Activated CD4-positive, alpha-beta T cell treated with anti-CD3 and anti-CD28 coated beads for 24 hours (primary cell): ENCODE measurements around the gene GLIPR2.
"Not testable (repeated sequence)": the region's sequence is repeated elsewhere in the genome, so short reads cannot be mapped to it uniquely, and the experiment has no call there.

Source experiments
- DNase-seq, 2 donors: peaks; one replicate each; pipeline ENCODE4 v3.0.0-alpha.2; 2020; ENCODE audit warnings: low read depth in 2 of 2

Gene GLIPR2

DNA sequence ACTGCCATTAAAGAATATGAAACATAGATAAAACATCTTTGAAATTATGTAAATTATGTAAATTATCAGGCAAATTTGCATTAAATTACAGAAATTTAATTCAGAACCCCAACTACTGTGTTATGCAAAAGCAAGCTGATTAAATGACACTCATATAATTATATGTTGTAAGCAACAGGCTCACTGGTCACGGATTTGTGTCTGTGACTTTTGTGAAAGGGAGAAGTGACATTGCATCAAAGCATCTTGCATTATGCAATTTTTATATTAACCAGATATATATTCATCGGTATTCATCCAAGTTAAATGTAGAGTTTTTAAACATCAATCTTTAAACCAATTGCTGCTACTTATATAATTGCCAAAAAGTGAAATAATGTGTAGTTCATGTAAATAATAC lies 13.0 kb upstream of the GLIPR2 start:
- DNase-seq, result no peak

DNA sequence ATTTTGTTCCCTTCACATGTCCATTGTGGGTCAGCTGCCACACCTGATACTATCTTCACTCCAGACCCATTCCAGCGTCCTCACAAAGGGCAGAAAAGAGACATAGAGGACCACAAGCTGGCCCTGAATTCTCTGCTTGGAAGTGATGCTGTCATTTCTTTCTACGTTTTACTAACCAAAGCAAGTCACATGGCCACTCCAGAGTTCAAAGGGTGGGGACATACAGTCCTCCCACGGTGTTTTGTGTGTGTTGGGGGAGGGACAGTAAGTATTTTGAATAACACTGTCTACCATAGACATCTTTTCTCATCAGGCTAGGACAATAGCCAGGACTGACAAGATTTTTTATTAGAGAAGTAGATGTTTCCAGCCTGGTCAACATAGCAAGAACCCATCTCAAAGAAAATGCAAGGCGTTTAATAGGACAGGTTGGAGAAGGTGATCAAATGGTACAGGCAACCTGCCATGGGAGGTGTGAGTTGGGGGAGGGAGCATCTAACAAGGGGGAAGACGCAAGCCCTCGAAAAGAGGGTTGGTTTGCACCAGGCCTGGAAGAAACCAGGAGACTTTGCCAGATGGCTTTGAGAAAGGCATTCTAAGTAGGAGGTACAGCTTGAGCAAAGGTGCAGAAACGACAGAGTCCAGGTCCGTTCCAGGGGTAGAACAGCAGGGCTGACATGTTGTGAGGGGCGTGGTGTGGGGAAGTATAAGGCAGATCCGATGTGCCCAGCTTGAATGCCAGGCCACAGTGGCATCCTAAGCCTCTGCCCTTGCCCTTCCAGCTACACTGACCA lies 11.3 kb upstream of the GLIPR2 start:
- DNase-seq, result no peak

GRCh38 chr9:36126016-36126730 lies 10.4 kb upstream of the GLIPR2 start:
- no peak for DNase-seq

- DNase-seq, result no peak
Measured at GRCh38 chr9:36127652-36128244, 8.8 kb upstream of the GLIPR2 start.

DNA sequence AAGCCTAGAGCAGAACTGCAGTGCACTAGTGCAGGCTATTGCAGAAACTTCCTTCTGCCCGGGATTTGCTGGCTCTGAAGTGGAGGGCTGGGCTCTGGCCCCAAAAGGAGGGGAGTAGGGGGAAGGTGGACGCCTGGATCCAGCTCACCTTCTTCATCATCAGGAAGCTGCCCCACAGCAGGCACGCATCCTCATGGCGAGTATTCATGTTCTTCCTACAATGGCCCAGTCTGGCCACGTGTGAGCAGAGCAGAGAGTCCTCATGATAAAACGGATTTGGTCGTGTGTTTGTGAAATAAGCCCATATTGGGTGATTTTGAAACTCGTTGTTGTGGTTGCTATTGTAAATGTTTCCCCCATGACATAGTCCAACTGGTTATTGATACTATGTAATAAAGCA lies 8.2 kb upstream of the GLIPR2 start:
- DNase-seq, result no peak

GRCh38 chr9:36129139-36129538 lies 7.4 kb upstream of the GLIPR2 start:
- DNase-seq, result no peak

GRCh38 chr9:36131666-36132065 lies 4.9 kb upstream of the GLIPR2 start:
- not testable (repeated sequence) for DNase-seq

- DNase-seq, result no peak
Measured at GRCh38 chr9:36132086-36132485, 4.4 kb upstream of the GLIPR2 start.

DNA sequence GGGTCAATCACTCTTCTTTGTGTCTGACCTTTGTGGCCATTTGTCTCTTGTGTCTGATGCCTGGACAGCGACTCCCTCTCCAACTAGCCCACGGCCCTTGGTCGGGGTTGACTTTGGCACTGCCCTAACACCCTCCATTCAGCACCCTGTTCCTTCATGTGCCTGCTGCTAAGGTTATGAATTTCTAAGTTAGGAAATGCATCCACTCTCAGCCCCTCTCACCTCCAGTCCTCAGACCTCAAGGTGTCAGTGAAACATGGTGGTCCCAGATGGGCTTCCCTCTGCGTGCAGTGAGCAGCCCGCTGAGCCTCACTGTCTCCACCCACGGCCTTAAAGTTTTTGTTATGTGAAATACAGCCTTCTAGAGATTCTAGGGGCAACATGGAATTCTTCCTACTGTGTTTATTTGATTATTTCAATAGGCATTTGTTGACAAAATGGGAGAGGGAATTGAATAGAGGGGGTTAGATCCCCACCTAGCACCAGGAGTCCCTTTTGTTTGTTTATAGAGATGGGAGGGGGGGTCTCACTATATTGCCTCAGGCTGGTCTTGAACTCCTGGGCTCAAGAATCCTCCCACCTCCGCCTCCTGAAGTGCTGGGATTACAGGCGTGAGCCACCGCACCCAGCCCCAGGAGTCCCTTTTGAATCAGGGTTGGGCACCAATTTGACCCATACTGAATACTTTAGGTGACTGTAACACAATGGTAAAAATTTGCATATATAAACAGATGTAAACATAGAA lies 1.6 kb upstream of the GLIPR2 start:
- DNase-seq, result no peak

- DNase-seq, result no peak
Measured at GRCh38 chr9:36135741-36136271, 727 bp upstream of the GLIPR2 start.

GRCh38 chr9:36136894-36137391 lies 410 bp downstream of the GLIPR2 start:
- no peak for DNase-seq

GRCh38 chr9:36137392-36138004 lies 965 bp downstream of the GLIPR2 start:
- no peak for DNase-seq

DNA sequence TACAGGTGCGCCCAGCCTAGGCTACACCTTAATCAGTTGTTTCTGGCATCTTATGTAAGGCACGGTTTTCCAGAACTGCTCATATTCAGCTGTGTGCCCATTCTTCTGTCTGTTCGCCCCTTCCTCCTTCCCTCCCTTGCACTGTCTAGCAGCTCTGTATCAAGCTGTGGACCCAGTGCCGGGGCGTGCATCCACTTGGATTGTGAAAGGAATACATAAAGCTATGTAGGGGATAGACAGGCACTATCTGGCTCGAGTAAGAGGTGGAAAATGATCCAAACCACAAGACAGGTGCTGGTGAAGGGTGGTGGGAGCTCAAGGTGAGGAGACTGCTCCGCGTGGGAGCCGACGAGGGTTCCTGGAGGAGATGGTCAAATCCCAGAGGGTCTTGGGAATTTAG lies 2.0 kb downstream of the GLIPR2 start:
- DNase-seq, result no peak

- DNase-seq, result no peak
Measured at GRCh38 chr9:36138901-36139300, 2.4 kb downstream of the GLIPR2 start.

DNA sequence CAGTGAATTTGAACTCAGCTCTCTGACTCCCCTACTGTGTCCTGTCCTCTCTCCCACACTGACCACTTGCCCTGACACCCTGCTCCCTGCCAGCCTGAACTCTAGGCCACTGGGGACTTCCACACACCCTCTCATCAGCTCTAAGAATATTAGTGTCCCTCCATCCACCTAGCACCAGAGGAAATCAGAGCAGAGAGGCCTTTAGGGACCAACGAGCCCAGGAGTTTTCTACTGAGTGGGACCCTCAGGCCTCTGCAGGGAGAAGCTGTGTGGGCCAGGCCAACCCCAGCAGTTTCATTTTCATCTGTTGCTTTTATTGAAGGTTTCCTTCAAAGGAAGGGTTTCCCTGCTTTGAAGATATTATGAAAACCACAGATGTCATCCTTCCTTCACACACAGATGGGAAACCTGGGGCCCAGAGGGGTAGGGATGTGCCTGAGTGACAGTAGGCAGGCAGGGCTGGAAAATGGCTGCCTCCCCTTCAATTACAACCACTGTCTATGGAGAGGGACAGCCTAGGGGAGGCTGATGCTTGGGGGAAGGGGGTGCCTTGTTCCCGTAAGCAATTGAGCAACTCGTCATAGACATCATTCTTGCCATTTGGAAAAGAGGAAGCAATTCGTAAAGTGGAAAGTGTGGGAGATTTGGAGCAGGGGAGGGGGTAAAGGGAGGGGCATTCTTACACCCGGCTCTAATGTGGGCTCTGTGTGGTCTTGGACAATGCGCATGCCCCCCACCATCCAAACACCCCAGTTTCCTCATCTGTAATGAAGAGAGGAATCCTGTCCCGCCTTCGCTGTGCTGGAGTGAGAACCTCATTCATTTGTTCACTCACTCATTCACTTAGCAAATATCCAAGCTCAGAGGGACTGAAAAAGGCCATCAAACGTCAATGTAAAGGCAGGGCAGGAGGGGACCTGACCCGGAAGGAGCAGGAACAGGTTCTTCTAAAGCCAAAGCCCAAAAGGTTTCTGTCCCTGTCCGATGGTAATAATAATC lies 3.9 kb downstream of the GLIPR2 start:
- DNase-seq, result peak in 1 of 2 donors; percentile 34

GRCh38 chr9:36141288-36141687 lies 4.8 kb downstream of the GLIPR2 start:
- no peak for DNase-seq

DNA sequence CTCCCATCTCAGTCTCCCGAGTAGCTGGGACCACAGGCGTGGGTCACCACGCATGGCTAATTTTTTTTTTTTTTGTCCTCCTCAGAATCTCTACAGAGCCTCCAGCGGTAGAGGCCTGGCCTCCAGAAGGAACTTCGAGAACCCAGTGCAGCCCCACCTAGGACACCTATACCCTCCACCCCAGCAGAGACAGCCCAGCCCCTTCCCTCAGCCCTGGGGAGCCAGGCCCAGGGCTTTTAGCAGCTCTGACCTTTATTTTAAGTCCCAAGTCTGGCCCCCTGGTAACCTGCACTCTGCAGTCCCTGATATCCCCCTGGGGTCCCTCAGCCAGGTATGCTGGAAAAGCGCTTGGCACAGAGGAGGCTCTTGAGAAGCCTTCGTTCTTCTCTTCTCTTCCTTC lies 5.2 kb downstream of the GLIPR2 start:
- no peak for DNase-seq

DNA sequence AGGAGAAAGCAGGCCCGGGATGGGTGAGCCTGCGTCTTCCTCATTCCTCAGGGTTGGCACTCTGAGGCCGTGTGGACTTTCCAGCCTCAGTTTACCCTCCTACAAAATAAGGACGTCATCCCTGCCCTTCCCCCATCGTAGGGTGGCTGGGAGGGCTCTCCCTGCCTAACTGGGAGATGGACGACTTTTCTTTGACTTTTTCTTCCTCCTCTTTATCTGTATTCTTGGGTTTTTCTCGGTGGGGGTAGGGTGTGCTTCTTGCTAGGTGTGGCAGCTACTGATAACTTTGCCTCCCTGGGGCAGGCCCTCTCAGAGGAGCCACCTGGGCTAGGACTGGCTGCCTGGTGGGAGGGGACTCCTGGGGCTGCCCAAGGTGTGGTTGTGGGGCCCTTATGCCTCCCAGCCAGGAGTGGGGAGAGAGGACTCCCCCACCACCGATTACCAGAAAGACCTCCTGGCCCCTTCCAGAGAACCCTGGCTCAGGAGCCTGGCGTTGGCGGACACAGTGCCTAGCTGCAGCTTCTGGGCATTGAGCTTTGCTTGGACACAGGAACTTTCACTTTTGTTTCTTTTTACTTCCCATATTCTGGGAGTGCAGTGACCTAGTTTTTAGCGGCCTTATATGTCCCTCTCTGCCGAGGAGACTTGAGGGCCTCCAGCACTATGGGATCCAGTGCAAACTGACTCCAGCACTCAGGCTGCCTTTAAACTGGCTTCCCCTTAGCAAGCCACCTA lies 6.1 kb downstream of the GLIPR2 start:
- no peak for DNase-seq

DNA sequence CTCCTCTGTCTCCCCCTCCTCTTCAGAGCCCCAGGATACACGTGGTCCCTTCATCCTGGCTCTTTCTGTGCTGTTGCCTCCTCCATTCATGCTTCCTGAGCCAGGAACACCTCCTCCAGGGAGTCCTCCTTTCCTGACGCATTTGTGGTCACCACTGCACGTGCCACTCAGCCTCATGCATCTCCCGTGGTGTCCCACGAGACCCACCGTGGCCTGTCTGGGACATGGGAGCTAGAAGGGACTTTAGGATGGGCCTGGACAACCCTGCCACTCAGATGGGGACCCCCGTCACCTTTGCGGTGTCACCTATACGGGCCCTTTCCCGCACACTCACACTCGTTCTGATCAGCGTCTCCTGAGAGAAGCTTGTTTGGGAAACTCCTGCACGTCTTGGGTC lies 6.7 kb downstream of the GLIPR2 start:
- no peak for DNase-seq
